Measurements from ENCODE around the gene CYTH3. TPM values are rescaled to one million over a fixed set of nuclear protein-coding genes. Genes with fewer than 3 reads are reported as not detected.

CYTH3 gene
- total RNA-seq, 1 donor from 2014 or later = 27.5 TPM

GRCh38 chr7:6172224-6172909, 100.1 kb downstream of the CYTH3 start:
- H3K9me3 ChIP-seq = no peaks in the 10 kb centered on the region
- TF ChIP-seq CTCF (IDR thresholded peaks at IDR 0.05) = no peak
- H3K27me3 ChIP-seq = no peaks in the 10 kb centered on the region
- ATAC-seq (no peak), DNase-seq (no peak)
- H3K4me1 ChIP-seq = peaks cover 12% of the 10 kb centered on the region
- intact Hi-C loops (cut with DNase I) = no loop called here
- H3K27ac ChIP-seq = no peak overlapping the region
- no peak overlapping the region for H3K4me3 ChIP-seq
- peaks cover 25% of the 10 kb centered on the region for H3K36me3 ChIP-seq

- H3K36me3 ChIP-seq = peaks cover 25% of the 10 kb centered on the region
- DNase-seq = no peak
- no peaks in the 10 kb centered on the region for H3K9me3 ChIP-seq
- no peak for ATAC-seq
- intact Hi-C loops (cut with DNase I) = no loop called here
- no peaks in the 10 kb centered on the region for H3K27me3 ChIP-seq
- H3K27ac ChIP-seq = no peak overlapping the region
- H3K4me3 ChIP-seq = no peak overlapping the region
- TF ChIP-seq CTCF (IDR thresholded peaks at IDR 0.05) = no peak
- peaks cover 12% of the 10 kb centered on the region for H3K4me1 ChIP-seq
These were observed 100.7 kb downstream of the CYTH3 start for GRCh38 chr7:6171532-6172223.

GRCh38 chr7:6170571-6171531, 101.6 kb downstream of the CYTH3 start:
- no peak overlapping the region for H3K4me3 ChIP-seq
- DNase-seq (no peak), ATAC-seq (no peak)
- intact Hi-C loops (cut with DNase I) = no loop called here
- H3K27me3 ChIP-seq = no peaks in the 10 kb centered on the region
- no peaks in the 10 kb centered on the region for H3K9me3 ChIP-seq
- TF ChIP-seq CTCF (IDR thresholded peaks at IDR 0.05) = no peak
- no peak overlapping the region for H3K27ac ChIP-seq
- H3K36me3 ChIP-seq = peaks cover 25% of the 10 kb centered on the region
- peaks cover 6% of the 10 kb centered on the region for H3K4me1 ChIP-seq

- TF ChIP-seq CTCF (IDR thresholded peaks at IDR 0.05) = no peak
- intact Hi-C loops (cut with DNase I) = no loop called here
- no peak for DNase-seq
- Histone ChIP-seq H3K4me1 (no peaks in the 10 kb centered on the region), H3K4me3 (no peak overlapping the region), H3K27me3 (no peaks in the 10 kb centered on the region), H3K36me3 (peaks cover 29% of the 10 kb centered on the region), H3K27ac (no peak overlapping the region), H3K9me3 (no peaks in the 10 kb centered on the region)
- ATAC-seq = no peak
These were observed 102.5 kb downstream of the CYTH3 start for GRCh38 chr7:6169805-6170520.

GRCh38 chr7:6168477-6168868, 104.0 kb downstream of the CYTH3 start:
- no peak for TF ChIP-seq CTCF (IDR thresholded peaks at IDR 0.05)
- Histone ChIP-seq H3K4me1 (no peaks in the 10 kb centered on the region), H3K9me3 (no peaks in the 10 kb centered on the region), H3K27ac (no peak overlapping the region), H3K4me3 (no peak overlapping the region), H3K27me3 (no peaks in the 10 kb centered on the region), H3K36me3 (peaks cover 32% of the 10 kb centered on the region)
- ATAC-seq (no peak), DNase-seq (peak; percentile 54)
- intact Hi-C loops (cut with DNase I) = no loop called here

All from upper lobe of right lung (tissue), 1 donor.